PC-9 (cell line): ENCODE results near the gene RNF11.

Experiments used
- CTCF ChIP-seq: fragments of 200-600 bp; sonication (generic); conservative IDR thresholded peaks from 2 replicates; pipeline ENCODE4 v1.6.1; 2017; ENCODE audit warnings: mixed run types, antibody characterized with exemption, mild to moderate bottlenecking, moderate library complexity
- EZH2 ChIP-seq: fragments of 200-600 bp; sonication (generic); IDR thresholded peaks from 2 replicates; pipeline ENCODE4 v1.8.0; 2017; ENCODE audit warnings: antibody characterized with exemption, low read depth

- TF ChIP-seq CTCF (no peak), EZH2 (no peak)
Observed at GRCh38 chr1:51280321-51280978, 44.4 kb downstream of the RNF11 start.
